GM19395 (cell line): ENCODE data around the gene LRRC8D.

Experiments used
- ATAC-seq: cut with Tn5 transposase; IDR thresholded peaks from one replicate; pipeline ENCODE4 v1.9.1; 2021; ENCODE audit warnings: mild to moderate bottlenecking, moderate library complexity; ENCODE audit not compliant: unreplicated experiment

Gene LRRC8D

GRCh38 chr1:89934461-89934860 is 113.6 kb downstream of the LRRC8D start:
- no peak for ATAC-seq

DNA sequence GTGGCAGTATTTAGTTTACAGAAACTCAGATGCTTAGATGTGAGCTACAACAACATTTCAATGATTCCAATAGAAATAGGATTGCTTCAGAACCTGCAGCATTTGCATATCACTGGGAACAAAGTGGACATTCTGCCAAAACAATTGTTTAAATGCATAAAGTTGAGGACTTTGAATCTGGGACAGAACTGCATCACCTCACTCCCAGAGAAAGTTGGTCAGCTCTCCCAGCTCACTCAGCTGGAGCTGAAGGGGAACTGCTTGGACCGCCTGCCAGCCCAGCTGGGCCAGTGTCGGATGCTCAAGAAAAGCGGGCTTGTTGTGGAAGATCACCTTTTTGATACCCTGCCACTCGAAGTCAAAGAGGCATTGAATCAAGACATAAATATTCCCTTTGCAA is 114.4 kb downstream of the LRRC8D start:
- ATAC-seq = no peak

DNA sequence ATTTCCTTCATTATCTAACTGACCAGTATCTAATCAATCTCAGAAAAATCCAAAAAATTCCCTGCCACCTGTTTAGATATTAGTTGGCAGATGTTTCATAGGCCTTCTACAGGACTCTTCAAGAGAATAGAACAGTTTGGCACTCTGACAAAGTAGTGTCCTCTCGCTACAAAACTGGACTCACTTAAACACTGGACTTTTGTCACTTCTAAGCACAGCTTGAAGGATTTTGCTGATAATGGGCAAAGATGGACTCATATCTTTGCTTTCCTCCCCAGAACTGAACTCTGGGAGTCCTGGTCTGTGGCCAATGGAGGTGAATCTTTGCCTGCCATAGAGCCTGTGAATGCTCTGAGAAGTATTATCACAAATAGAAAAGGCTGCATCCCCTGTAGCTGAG is 115.9 kb downstream of the LRRC8D start:
- ATAC-seq = no peak

DNA sequence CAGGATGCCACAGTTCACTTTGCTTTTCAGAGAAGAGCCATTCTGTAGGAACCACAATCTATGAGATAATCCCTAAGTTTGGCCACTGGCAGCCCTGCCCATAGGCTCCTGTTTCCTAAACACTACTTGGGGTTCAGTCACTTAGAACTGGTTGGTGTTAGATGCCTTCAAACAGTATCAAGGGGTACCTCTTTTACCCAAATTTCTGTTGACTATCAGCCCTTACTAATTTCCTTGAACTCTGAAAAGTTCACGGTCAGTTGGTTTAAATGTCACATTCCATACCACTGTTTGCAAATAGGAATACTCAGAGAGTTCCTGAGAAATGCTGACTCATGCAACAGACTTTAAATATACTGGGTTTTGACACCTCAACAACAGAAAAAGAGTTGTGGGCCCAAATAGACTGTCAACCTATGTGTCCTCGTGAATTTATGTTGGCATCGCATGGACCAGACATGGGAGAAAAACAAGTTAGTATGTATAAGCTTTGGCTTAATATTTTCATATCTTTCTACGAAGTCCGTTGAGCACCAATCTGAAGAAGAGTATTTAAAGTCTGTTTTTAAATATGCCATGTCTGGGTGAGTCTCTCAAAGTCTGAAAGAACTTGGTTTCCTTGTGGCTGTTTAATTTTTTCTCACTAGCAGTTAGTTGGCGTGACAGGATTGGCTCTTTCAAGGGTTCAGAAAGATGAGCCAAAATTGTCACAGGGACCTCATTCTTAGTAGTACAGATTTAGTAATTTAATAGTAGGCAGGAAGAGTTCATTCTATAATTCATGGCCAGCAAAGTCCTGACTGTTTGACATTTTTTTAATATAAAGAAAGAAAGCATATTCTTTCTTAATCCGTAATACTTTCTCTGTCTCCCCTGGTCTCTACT is 117.6 kb downstream of the LRRC8D start:
- no peak for ATAC-seq

DNA sequence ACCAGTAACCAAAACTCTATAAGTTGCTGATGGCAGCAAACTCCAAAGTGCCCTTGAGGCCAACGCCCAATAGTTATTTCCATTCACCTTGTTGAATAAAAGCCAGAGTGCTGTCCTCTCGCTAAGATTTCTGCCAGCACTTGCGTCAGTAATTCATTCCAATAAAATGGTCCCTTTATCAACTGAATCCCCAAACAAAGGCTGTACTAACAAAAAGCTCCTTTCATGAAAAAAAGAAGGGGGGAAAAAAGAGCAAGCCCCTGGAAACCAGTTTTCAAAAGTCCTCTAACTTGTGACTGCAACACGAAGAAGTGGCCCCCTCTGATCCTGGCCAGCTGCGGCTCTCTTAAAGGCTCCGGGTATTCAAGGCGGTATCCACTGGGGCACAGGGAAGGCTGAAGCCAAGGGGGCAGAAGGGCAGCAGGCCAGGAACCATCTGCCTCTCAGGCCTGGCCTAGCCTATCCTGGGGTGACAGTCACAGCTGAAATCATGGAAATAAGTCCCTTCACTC is 118.3 kb downstream of the LRRC8D start:
- ATAC-seq = no peak

DNA sequence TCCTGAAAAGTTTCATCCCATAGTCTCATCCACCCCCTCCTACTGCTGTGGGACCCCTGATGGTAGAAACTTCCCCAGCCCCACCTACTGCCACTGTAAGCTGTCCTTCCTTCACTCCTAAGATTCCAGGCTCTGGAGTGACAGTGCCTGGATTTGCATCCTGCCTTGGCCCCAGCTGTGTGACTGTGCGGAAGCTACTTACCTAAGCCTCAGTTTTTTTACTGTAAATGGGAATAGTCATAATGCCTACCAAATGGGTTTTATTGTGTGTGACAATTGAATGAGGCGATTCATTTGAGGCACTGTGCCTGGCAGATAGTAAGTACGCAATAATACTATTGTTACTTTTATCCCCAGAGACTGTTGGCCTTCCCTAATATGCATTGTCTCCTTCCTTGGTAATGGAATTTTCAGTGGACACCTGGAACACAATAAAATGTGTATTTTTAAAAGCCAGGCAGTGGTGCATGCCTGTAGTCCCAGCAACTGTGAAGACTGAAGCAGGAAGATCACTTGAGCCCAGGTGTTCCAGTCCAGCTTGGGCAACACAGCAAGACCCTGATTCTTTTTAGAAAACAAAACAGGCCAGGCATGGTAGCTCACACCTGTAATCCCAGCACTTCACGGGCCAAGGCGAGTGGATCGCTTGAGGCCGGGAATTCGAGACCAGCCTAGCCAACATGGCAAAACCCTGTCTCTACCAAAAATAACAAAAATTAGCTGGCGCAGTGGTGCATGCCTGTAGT is 119.0 kb downstream of the LRRC8D start:
- no peak for ATAC-seq

GRCh38 chr1:89941110-89941766 is 120.4 kb downstream of the LRRC8D start:
- ATAC-seq = no peak

DNA sequence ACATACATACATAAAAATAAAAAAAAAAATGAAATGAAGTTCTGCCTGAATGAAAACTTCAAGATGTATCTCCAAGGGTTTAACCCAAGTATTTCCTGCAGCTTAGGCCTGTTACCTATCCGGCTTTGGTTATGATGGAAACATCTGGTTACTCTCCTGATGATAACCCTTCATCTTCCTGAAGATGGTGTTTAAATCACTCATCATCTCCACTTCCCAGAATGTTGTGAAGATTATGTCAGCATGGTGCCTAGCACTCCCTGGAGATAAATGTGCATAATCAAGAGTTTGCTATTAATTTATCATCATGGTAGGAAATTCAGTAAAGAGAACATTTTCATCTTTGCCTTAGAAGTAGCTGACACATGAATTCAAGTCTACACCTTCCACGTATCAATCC is 121.2 kb downstream of the LRRC8D start:
- ATAC-seq = no peak

- no peak for ATAC-seq
These were observed 122.2 kb downstream of the LRRC8D start for GRCh38 chr1:89942825-89943658.

- no peak for ATAC-seq
These were observed 123.3 kb downstream of the LRRC8D start for GRCh38 chr1:89943846-89944781.

DNA sequence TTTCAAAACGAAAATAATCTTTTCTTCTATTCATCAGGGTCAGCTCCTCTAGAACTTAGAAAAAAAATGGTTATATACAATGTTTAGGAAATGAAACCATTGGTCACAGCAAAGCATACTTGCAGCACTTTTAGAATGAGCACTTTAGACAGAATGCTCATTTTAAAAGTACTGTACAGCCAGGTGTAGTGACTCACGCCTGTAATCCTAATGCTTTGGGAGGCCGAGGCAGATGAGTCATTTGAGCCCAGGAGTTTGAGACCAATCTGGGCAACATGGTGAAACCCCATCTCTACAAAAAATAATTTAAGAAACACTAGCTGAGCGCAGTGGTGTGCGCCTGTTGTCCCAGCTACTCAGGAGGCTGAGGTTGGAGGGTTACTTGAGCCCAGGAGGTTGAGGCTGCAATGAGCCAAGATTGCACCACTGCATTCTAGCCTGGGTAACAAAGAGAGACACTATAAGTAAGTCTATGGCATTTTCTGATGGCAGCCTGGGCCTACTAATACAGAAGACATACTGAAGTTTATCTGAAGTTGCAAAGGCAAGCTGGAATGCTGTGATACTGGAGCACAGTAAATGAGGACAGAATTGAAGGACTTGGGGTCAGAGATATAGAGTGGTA is 125.1 kb downstream of the LRRC8D start:
- ATAC-seq = peak; percentile 93

DNA sequence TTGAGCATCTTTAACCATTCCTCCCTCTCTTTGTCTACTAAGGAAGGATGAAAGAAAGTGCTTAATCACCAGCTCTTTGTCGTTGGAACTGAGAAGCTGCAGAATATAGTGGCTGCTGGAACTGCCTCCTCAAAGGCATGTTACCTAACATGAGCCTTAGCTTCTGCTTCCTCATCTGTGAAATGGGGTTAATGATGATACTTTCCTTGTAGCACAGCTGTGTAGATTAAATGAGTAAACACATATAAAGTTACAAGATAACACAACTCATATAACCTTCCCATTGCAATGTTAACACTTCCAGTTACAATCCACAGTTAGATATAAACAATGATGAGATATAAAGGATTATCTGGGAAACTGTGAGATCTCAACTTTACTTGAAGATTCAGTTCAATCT is 125.7 kb downstream of the LRRC8D start:
- peak; percentile 14 for ATAC-seq

- no peak for ATAC-seq
These were observed 128.0 kb downstream of the LRRC8D start for GRCh38 chr1:89948722-89949345.

DNA sequence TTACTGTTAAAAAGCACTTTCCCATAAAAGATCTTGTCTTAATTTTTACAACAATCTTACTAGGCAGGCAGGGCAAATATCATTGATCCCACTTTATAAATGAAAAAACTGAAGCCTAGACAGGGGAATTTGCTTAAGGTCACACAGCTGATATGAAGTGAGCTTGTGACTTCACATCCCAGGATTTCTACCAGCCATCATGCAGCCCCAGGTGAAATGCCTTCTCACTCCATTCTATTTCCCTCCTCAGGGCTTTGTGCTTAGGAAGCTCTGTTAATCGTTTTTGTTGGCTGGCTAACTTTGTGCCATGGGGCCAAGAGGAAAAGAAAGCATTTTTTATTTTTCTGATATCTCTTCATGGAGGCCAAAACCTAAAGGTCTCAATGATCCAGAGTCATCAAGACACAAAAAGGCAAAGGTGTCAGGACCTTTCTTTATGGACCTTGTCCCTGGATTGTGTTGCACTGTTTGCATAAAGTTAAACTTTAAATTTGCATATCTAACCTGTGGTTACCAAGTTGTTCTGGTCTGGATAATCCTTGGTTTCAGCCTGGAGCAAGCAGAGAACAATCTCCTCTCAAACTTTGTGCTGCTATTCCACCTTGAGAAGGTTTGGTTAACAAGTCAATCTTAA is 129.3 kb downstream of the LRRC8D start:
- ATAC-seq = no peak

GRCh38 chr1:89950703-89951102 is 129.9 kb downstream of the LRRC8D start:
- no peak for ATAC-seq

GRCh38 chr1:89951766-89952604 is 131.2 kb downstream of the LRRC8D start:
- ATAC-seq = no peak

GRCh38 chr1:89952605-89953130 is 131.8 kb downstream of the LRRC8D start:
- ATAC-seq = peak; percentile 18
